Common myeloid progenitor, CD34-positive (primary cell): ENCODE results near the gene OR5AR1.
"Not testable (repeated sequence)": the region's sequence is repeated elsewhere in the genome, so short reads cannot be mapped to it uniquely, and the experiment has no call there.

Source experiments
- CTCF ChIA-PET: fragments of 350-600 bp; sonication (Branson Sonifier 250); formaldehyde crosslinking; loops from one replicate; lab custom pipeline; 2021; ENCODE audit warnings: antibody characterized with exemption; lab: Charles Lee
- POLR2A ChIA-PET: fragments of 350-600 bp; sonication (Branson Sonifier 250); formaldehyde crosslinking; loops from one replicate; lab custom pipeline; 2021; ENCODE audit warnings: antibody characterized with exemption; lab: Charles Lee
- DNase-seq, 3 donors: peaks; one replicate each; pipeline versions ENCODE4 v3.0.0 to v3.0.0-alpha.2; 2013
- H3K27ac ChIP-seq, 2 experiments: 1 replicate in 1 of 2; 2 replicates in 1 of 2; pipeline ENCODE4 v1.7.0; 2013; ENCODE audit warnings: inconsistent platforms in 2 of 2, low read length in 2 of 2, mild to moderate bottlenecking in 2 of 2, low read depth in 1 of 2, moderate library complexity in 1 of 2; ENCODE audit not compliant: severe bottlenecking in 2 of 2, insufficient read depth in 1 of 2, poor library complexity in 1 of 2
- H3K27me3 ChIP-seq, 5 experiments: replicated peaks in 2 of 5; 1 replicate in 3 of 5; 2 replicates in 2 of 5; pipeline versions ENCODE4 v1.6.1 to v1.7.0; 2013; ENCODE audit warnings: low read length in 4 of 5, mild to moderate bottlenecking in 2 of 5, moderate library complexity in 2 of 5, inconsistent platforms in 1 of 5; ENCODE audit not compliant: insufficient read depth in 5 of 5, control insufficient read depth in 4 of 5
- H3K36me3 ChIP-seq, 4 experiments: 1 replicate in 2 of 4; 2 replicates in 2 of 4; pipeline versions ENCODE4 v1.6.1 to v1.7.0; 2013; ENCODE audit warnings: low read length in 3 of 4, control low read depth in 1 of 4, mild to moderate bottlenecking in 1 of 4; ENCODE audit not compliant: control insufficient read depth in 4 of 4, insufficient read depth in 4 of 4
- H3K4me1 ChIP-seq, 4 experiments: 1 replicate in 3 of 4; 2 replicates in 1 of 4; pipeline versions ENCODE4 v1.6.1 to v1.7.1; 2013; ENCODE audit warnings: low read length in 3 of 4, mild to moderate bottlenecking in 3 of 4, control low read depth in 1 of 4, inconsistent platforms in 1 of 4, moderate library complexity in 1 of 4; ENCODE audit not compliant: control insufficient read depth in 4 of 4, insufficient read depth in 4 of 4; ENCODE audit errors: control extremely low read depth in 1 of 4
- H3K4me3 ChIP-seq, 7 experiments: 1 replicate in 4 of 7; 2 replicates in 3 of 7; pipeline versions ENCODE4 v1.5.1 to v1.7.0; 2013; ENCODE audit warnings: mild to moderate bottlenecking in 7 of 7, low read length in 6 of 7, moderate library complexity in 6 of 7, inconsistent platforms in 2 of 7, low read depth in 2 of 7, control low read depth in 1 of 7; ENCODE audit not compliant: insufficient read depth in 4 of 7, control insufficient read depth in 1 of 7; ENCODE audit errors: extremely low read depth in 1 of 7
- H3K9me3 ChIP-seq, 5 experiments: 1 replicate in 4 of 5; 2 replicates in 1 of 5; pipeline versions ENCODE4 v1.6.1 to v1.7.1; 2013; ENCODE audit warnings: low read length in 4 of 5, mild to moderate bottlenecking in 2 of 5, inconsistent platforms in 1 of 5, low read depth in 1 of 5, moderate library complexity in 1 of 5; ENCODE audit not compliant: control insufficient read depth in 4 of 5, insufficient read depth in 2 of 5; ENCODE audit errors: control extremely low read depth in 1 of 5
- WGBS: methylation state at CpG from one replicate; pipeline ENCODE4 v1.1.5; 2013; ENCODE audit not compliant: insufficient coverage; 5-methylcytosine and 5-hydroxymethylcytosine counted together

OR5AR1 gene

DNA sequence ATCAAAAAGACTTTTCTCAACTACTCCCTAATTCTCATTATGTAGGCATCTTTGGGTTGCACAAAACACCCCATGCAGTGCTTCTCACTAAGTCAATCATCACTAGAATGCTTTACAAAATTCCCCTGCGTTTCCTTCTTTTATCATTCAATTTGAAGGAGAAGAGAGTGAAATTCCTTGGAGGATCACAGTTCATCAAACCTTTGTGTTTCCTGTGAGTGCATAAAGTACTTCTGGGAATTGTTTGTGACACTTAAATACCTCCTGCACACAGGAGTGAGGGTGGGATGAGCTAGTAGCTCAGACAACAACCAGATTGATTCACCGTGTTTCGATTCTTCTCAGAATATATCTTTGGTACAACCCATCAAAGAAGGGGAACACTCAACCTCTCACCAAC, 3.7 kb upstream of the OR5AR1 start:
- DNase-seq, result no peak
- no peak overlapping the region for H3K4me3 ChIP-seq
- no peaks in the 10 kb centered on the region for H3K9me3 ChIP-seq
- H3K36me3 ChIP-seq, result no peaks in the 10 kb centered on the region
- H3K4me1 ChIP-seq, result no peaks in the 10 kb centered on the region
- CTCF ChIA-PET, result no interaction called here
- no peaks in the 10 kb centered on the region for H3K27me3 ChIP-seq
- H3K27ac ChIP-seq, result no peak overlapping the region
- POLR2A ChIA-PET, result no interaction called here
- no CpG with 5 or more reads among the region's 3 CpGs for WGBS

DNA sequence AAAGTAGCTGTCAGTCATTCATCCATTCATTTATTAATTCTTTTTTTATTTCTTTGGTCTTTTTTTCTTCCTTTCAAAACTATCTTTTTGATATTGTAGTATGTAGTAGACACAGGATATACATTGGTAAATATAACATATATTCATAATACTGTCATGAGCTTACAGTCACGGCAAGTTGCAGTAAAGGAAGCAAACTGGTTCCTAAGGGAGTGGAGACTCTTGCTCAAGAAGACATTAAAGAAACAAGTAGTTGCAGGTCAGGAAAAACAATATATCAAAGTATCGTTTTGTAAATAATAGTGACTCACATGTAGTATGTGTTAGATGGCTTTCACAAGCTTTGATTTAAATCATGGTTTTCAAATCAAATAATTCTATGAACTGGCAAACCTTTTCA, 7.5 kb downstream of the OR5AR1 start:
- Histone ChIP-seq H3K27ac (no peak overlapping the region), H3K27me3 (no peaks in the 10 kb centered on the region), H3K9me3 (no peaks in the 10 kb centered on the region), H3K4me3 (no peak overlapping the region), H3K36me3 (no peaks in the 10 kb centered on the region), H3K4me1 (no peaks in the 10 kb centered on the region)
- CTCF ChIA-PET, result interaction anchor here (1.1 kb wide), 1 partner anchor 22 kb away, joined by 3 read pairs; no protein-coding TSS in a partner anchor
- POLR2A ChIA-PET, result no interaction called here
- WGBS, result no CpG with 5 or more reads among the region's 2 CpGs
- no peak for DNase-seq

DNA sequence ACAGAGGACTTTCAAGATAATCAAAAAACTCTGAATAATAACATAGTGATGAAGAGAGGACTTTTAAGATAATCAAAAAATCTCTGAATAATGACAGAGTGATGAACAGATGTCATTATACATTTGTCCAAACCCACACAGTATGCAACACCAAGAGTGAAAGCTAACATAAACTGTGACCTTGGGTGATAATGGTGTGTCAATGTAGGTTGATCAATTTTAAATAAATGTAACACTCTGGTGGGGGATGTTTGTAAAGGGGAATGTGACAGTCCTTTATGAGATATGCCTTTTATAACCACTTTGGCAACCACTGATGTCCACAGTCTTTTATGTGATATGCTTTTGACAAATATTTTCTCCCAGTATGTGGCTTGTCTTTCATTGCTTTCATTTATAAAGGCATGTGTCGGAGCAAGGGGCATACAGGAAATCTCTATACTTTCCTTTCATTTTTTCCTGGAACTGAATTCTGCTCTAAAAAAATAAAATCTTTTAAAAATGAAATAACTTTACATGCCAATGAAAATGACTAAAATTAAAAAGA, 25.1 kb downstream of the OR5AR1 start:
- Histone ChIP-seq H3K4me3 (no peak overlapping the region), H3K27ac (no peak overlapping the region), H3K9me3 (no peaks in the 10 kb centered on the region), H3K4me1 (no peaks in the 10 kb centered on the region), H3K36me3 (no peaks in the 10 kb centered on the region), H3K27me3 (no peaks in the 10 kb centered on the region)
- DNase-seq, result no peak
- no CpG with 5 or more reads among the region's 1 CpG for WGBS
- CTCF ChIA-PET, result no interaction called here
- POLR2A ChIA-PET, result no interaction called here

DNA sequence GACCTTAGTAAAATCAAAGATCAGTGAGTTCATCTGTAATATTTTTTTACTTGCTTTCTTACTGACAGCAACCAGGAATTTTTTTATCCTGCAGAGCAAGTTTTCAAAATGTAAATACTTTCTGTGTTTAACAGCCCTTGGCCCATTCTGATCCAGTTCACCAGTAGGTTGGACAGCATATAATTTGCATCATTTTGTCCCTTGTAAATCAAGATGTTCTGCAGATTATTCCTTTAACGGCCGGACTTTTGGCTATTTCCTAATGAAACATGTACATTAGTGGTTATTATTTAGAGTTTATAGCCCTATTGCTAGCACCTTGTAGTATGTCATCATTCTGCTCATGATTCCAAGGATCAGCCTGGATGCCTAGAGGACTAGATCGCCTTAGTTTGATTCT, 27.7 kb downstream of the OR5AR1 start:
- WGBS, result 90% methylated on average over 2 of the region's 3 CpGs
- H3K4me1 ChIP-seq, DNase-seq, POLR2A ChIA-PET, H3K9me3 ChIP-seq, H3K36me3 ChIP-seq, H3K27ac ChIP-seq, CTCF ChIA-PET, H3K27me3 ChIP-seq, H3K4me3 ChIP-seq: not testable (repeated sequence)

GRCh38 chr11:56693428-56693827, 29.9 kb downstream of the OR5AR1 start:
- no peak overlapping the region for H3K4me3 ChIP-seq
- H3K27me3 ChIP-seq, result no peaks in the 10 kb centered on the region
- no peak overlapping the region for H3K27ac ChIP-seq
- DNase-seq, result no peak
- POLR2A ChIA-PET, result no interaction called here
- no peaks in the 10 kb centered on the region for H3K36me3 ChIP-seq
- no peaks in the 10 kb centered on the region for H3K9me3 ChIP-seq
- CTCF ChIA-PET, result no interaction called here
- no CpG with 5 or more reads among the region's 2 CpGs for WGBS
- no peaks in the 10 kb centered on the region for H3K4me1 ChIP-seq

DNA sequence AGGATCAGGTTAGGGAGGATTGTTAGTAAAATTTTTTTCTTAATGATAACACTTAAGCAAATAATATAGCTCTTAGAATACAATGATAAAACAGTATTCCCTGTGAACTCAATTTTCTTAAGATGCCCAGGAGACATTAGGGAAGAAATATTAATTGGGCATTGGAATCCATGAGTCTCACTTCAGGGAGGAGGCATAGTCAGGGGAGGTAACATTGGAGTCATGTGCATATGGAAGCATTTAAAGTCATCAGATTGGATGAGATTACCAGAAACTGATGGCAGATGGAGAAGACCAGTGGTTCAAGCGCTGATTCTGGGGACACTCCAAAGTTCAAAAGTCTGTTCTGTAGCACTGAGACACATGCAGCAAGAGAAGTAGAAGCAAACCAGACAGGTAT, 35.3 kb downstream of the OR5AR1 start, which contains the start of gene OR9G1:
TSS of gene OR9G1 (plus strand) at position 301 of the 400 bp plus-strand sequence. CDS start 1,293 bp downstream, outside the sequence.
- H3K4me3 ChIP-seq, result no peak within 1 kb of the TSS
- no peak within 1 kb of the TSS for H3K27ac ChIP-seq
- no peaks in the 10 kb centered on the region for H3K9me3 ChIP-seq
- no peaks in the 10 kb centered on the region for H3K36me3 ChIP-seq
- no peaks in the 10 kb centered on the region for H3K27me3 ChIP-seq
- 100% methylated on average over 1 of the region's 1 CpG for WGBS
- DNase-seq, result no peak
- no peaks in the 10 kb centered on the region for H3K4me1 ChIP-seq
- CTCF ChIA-PET, result no interaction called here
- POLR2A ChIA-PET, result no interaction called here

DNA sequence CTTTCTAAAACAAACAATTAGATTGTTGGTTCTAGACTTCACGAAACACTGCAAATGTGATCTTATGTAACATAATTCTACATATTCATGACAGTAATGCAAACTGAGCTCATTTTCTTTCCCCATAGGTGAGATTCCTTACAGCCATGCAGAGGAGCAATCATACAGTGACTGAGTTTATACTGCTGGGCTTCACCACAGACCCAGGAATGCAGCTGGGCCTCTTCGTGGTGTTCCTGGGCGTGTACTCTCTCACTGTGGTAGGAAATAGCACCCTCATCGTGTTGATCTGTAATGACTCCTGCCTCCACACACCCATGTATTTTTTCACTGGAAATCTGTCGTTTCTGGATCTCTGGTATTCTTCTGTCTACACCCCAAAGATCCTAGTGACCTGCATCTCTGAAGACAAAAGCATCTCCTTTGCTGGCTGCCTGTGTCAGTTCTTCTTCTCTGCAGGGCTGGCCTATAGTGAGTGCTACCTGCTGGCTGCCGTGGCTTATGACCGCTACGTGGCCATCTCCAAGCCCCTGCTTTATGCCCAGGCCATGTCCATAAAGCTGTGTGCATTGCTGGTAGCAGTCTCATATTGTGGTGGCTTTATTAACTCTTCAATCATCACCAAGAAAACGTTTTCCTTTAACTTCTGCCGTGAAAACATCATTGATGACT, 36.9 kb downstream of the OR5AR1 start:
- POLR2A ChIA-PET, result no interaction called here

More for the DNA sequence above, 36.9 kb downstream of the OR5AR1 start:
- DNase-seq, result no peak
- 68% methylated on average over 9 of the region's 10 CpGs for WGBS
- H3K27ac ChIP-seq, result no peak overlapping the region
- H3K36me3 ChIP-seq, result no peaks in the 10 kb centered on the region
- no peak overlapping the region for H3K4me3 ChIP-seq
- CTCF ChIA-PET, result no interaction called here
- H3K27me3 ChIP-seq, result no peaks in the 10 kb centered on the region
- no peaks in the 10 kb centered on the region for H3K4me1 ChIP-seq
- no peaks in the 10 kb centered on the region for H3K9me3 ChIP-seq
